Endothelial cell of umbilical vein (primary cell): ENCODE measurements around the gene SMIM14.

ENCODE experiments used
- CTCF ChIP-seq, 2 donors: IDR thresholded peaks; 1 replicate in 1 of 2; 2 replicates in 1 of 2; pipeline ENCODE4 v1.5.1; 2011; ENCODE audit warnings: low read length in 2 of 2, mild to moderate bottlenecking in 2 of 2, moderate library complexity in 2 of 2, control low read depth in 1 of 2, inconsistent platforms in 1 of 2, low read depth in 1 of 2; ENCODE audit not compliant: insufficient read depth in 1 of 2; ENCODE audit errors: extremely low read depth in 1 of 2
- POLR2AphosphoS5 ChIP-seq: IDR thresholded peaks from 2 replicates; pipeline ENCODE4 v1.6.1; 2012; ENCODE audit warnings: low read depth, mild to moderate bottlenecking, control low read depth, low read length, moderate library complexity; ENCODE audit not compliant: insufficient read depth

- no peak for TF ChIP-seq CTCF (IDR thresholded peaks at IDR 0.05; ENCODE audit: extremely low read depth in 1 of 2, insufficient read depth in 1 of 2, low read depth in 1 of 2, low read length in 2 of 2)
- no peak for TF ChIP-seq POLR2AphosphoS5
These were observed 140.5 kb downstream of the SMIM14 start for GRCh38 chr4:39497909-39498726.
